HCT116 (cell line): ENCODE data around the gene WIPI1. TPM values are rescaled to one million over a fixed set of nuclear protein-coding genes. Genes with fewer than 3 reads are reported as not detected.

Source experiments
- ATAC-seq: fragments of 200-7000 bp; cut with Tn5 transposase; 2 replicates; pipeline ENCODE4 v1.9.1; 2020; ENCODE audit warnings: mild to moderate bottlenecking, moderate library complexity
- BruUV-seq: library from RNA; stranded (reverse); fragments of 400-500 nt; replicated peaks from 2 replicates; lab custom pipeline; 2021; lab: Mats Ljungman, UMichigan
- CTCF ChIA-PET: fragments of 300-600 bp; sonication (Branson Sonifier 250); formaldehyde crosslinking; loops from one replicate; lab custom pipeline; 2021; ENCODE audit warnings: antibody characterized with exemption; lab: Charles Lee
- POLR2A ChIA-PET: fragments of 300-600, 350-600 bp; sonication (Branson Sonifier 250); formaldehyde crosslinking; loops from one replicate; lab custom pipeline; 2021; ENCODE audit warnings: antibody characterized with exemption; lab: Charles Lee
- RAD21 ChIA-PET, 2 experiments: fragments of 300-600 bp; sonication (Branson Sonifier 250); formaldehyde crosslinking; loops; one replicate each; lab custom pipeline; 2023; ENCODE audit warnings: low total read pairs in 2 of 2; ENCODE audit not compliant: uncharacterized antibody in 2 of 2, unreplicated experiment in 2 of 2, low non-redundant PET in 1 of 2; lab: Charles Lee
- DNase-seq: peaks from one replicate; pipeline ENCODE4 v3.0.0-alpha.2; 2010; ENCODE audit warnings: low read depth, low spot score
- H2AFZ ChIP-seq: fragments of 200-600 bp; shearing (Covaris generic), sonication (generic); 2 replicates; pipeline ENCODE4 v1.6.1; 2017; ENCODE audit warnings: low read depth, mixed run types, mixed read lengths, antibody characterized with exemption, low read length; ENCODE audit not compliant: poor library complexity, severe bottlenecking
- H3K27ac ChIP-seq: 2 replicates; pipeline ENCODE4 v1.5.1; 2012; ENCODE audit warnings: low read depth, low read length
- H3K27me3 ChIP-seq: fragments of 200-600 bp; sonication (generic); 2 replicates; pipeline ENCODE4 v1.6.1; 2016; ENCODE audit warnings: mixed run types, low read length, mixed read lengths; ENCODE audit not compliant: insufficient read depth
- H3K36me3 ChIP-seq, 2 experiments: fragments of 200-500 bp in 1 of 2; fragments of 200-600 bp in 1 of 2; sonication (Bioruptor generic) in 1 of 2; sonication (generic) in 1 of 2; 2 replicates each; pipeline versions ENCODE4 v1.5.1 to v1.6.1; 2014 to 2016; ENCODE audit warnings: low read length in 2 of 2, inconsistent platforms in 1 of 2, mixed read lengths in 1 of 2, mixed run types in 1 of 2; ENCODE audit not compliant: insufficient read depth in 2 of 2, control insufficient read depth in 1 of 2
- H3K4me1 ChIP-seq, 2 experiments: fragments of 200-600 bp in 1 of 2; sonication (generic) in 1 of 2; 2 replicates each; pipeline versions ENCODE4 v1.5.1 to v1.6.1; 2012 to 2017; ENCODE audit warnings: low read length in 2 of 2, inconsistent platforms in 1 of 2, mild to moderate bottlenecking in 1 of 2, mixed read lengths in 1 of 2, mixed run types in 1 of 2, moderate library complexity in 1 of 2; ENCODE audit not compliant: insufficient read depth in 2 of 2, control insufficient read depth in 1 of 2
- H3K4me2 ChIP-seq: fragments of 200-600 bp; sonication (generic); 2 replicates; pipeline ENCODE4 v1.6.1; 2017; ENCODE audit warnings: mixed run types, low read length, mixed read lengths
- H3K4me3 ChIP-seq, 2 experiments: fragments of 200-600 bp in 1 of 2; sonication (generic) in 1 of 2; replicated peaks in 1 of 2; 2 replicates each; pipeline ENCODE4 v1.5.1; 2011 to 2016; ENCODE audit warnings: low read length in 2 of 2, control low read depth in 1 of 2, low read depth in 1 of 2, mild to moderate bottlenecking in 1 of 2, mixed read lengths in 1 of 2, mixed run types in 1 of 2
- H3K79me2 ChIP-seq: fragments of 200-600 bp; sonication (generic); 2 replicates; pipeline ENCODE4 v1.6.1; 2017; ENCODE audit warnings: mild to moderate bottlenecking, mixed run types, low read length, moderate library complexity, mixed read lengths; ENCODE audit not compliant: insufficient read depth
- H3K9ac ChIP-seq: fragments of 200-600 bp; sonication (generic); 2 replicates; pipeline ENCODE4 v1.6.1; 2016; ENCODE audit warnings: low read length, mixed read lengths
- H3K9me2 ChIP-seq: fragments of 200-600 bp; sonication (generic), shearing (Covaris generic); 2 replicates; pipeline ENCODE4 v1.6.1; 2017; ENCODE audit warnings: mixed run types, mild to moderate bottlenecking, moderate library complexity; ENCODE audit not compliant: insufficient read depth
- H3K9me3 ChIP-seq, 2 experiments: fragments of 200-500 bp in 1 of 2; fragments of 200-600 bp in 1 of 2; sonication (Bioruptor generic) in 1 of 2; sonication (generic) in 1 of 2; 2 replicates each; pipeline ENCODE4 v1.6.1; 2014 to 2017; ENCODE audit warnings: low read length in 2 of 2, mixed read lengths in 2 of 2, inconsistent platforms in 1 of 2, low read depth in 1 of 2, mild to moderate bottlenecking in 1 of 2, mixed run types in 1 of 2, moderate library complexity in 1 of 2; ENCODE audit not compliant: control insufficient read depth in 1 of 2, insufficient read depth in 1 of 2
- H4K20me1 ChIP-seq: fragments of 200-600 bp; sonication (generic), shearing (Covaris generic); 2 replicates; pipeline ENCODE4 v1.6.1; 2017; ENCODE audit warnings: mixed run types, mild to moderate bottlenecking, moderate library complexity; ENCODE audit not compliant: insufficient read depth
- CEBPB ChIP-seq: IDR thresholded peaks from 2 replicates; pipeline ENCODE4 v1.6.1; 2012; ENCODE audit warnings: low read depth
- EGR1 ChIP-seq: IDR thresholded peaks from 2 replicates; pipeline ENCODE4 v1.6.1; 2012; ENCODE audit warnings: low read depth
- ELF1 ChIP-seq: IDR thresholded peaks from 2 replicates; pipeline ENCODE4 v1.6.1; 2012; ENCODE audit warnings: low read depth, borderline replicate concordance
- EZH2 ChIP-seq: fragments of 200-600 bp; sonication (generic); IDR thresholded peaks from 2 replicates; pipeline ENCODE4 v1.6.1; 2017; ENCODE audit warnings: antibody characterized with exemption, mixed run types
- EZH2phosphoT487 ChIP-seq: fragments of 200-600 bp; IDR thresholded peaks from 2 replicates; pipeline ENCODE4 v1.6.1; 2018; ENCODE audit warnings: antibody characterized with exemption, borderline replicate concordance
- FOSL1 ChIP-seq: IDR thresholded peaks from 2 replicates; pipeline ENCODE4 v1.6.1; 2012; ENCODE audit warnings: low read depth
- MAX ChIP-seq: IDR thresholded peaks from 2 replicates; pipeline ENCODE4 v1.6.1; 2012
- POLR2A ChIP-seq: IDR thresholded peaks from 2 replicates; pipeline ENCODE4 v1.7.0; 2011; ENCODE audit warnings: borderline replicate concordance; ENCODE audit not compliant: insufficient read depth, insufficient read length; ENCODE audit errors: extremely low read depth
- REST ChIP-seq: IDR thresholded peaks from 2 replicates; pipeline ENCODE4 v1.6.1; 2012; ENCODE audit warnings: low read depth
- SIN3A ChIP-seq: IDR thresholded peaks from 2 replicates; pipeline ENCODE4 v1.6.1; 2012; ENCODE audit warnings: low read depth
- SP1 ChIP-seq: IDR thresholded peaks from 2 replicates; pipeline ENCODE4 v1.6.1; 2012; ENCODE audit warnings: low read depth
- TCF7L2 ChIP-seq: IDR thresholded peaks from 2 replicates; pipeline ENCODE4 v1.7.0; 2011; ENCODE audit warnings: borderline replicate concordance, inconsistent platforms; ENCODE audit not compliant: insufficient read depth, insufficient read length; ENCODE audit errors: extremely low read depth
- YY1 ChIP-seq: IDR thresholded peaks from 2 replicates; pipeline ENCODE4 v1.6.1; 2011; ENCODE audit warnings: low read length, low read depth, moderate library complexity, mild to moderate bottlenecking; ENCODE audit not compliant: insufficient replicate concordance; ENCODE audit errors: extremely low read depth
- ZFX ChIP-seq: fragments of 450-650 bp; IDR thresholded peaks from 2 replicates; pipeline ENCODE4 v1.6.1; 2017
- ZNF274 ChIP-seq: fragments of 200-500 bp; sonication (Bioruptor generic); IDR thresholded peaks from 2 replicates; pipeline ENCODE4 v1.6.1; 2014; ENCODE audit warnings: mild to moderate bottlenecking, low read depth, low read length, inconsistent platforms
- intact Hi-C: fragments of 100-400 bp; cut with micrococcal nuclease; formaldehyde crosslinking; loops from 2 replicates; pipeline ENCODE4 v1.10.0; 2022
- total RNA-seq: library from RNA; stranded (reverse); gene quantifications from one replicate; pipeline ENCODE4 v1.2.1, GENCODE V29; 2021; ENCODE audit not compliant: unreplicated experiment

The WIPI1 gene
- total RNA-seq, 1 experiment from 2014 or later = 21.5 TPM

GRCh38 chr17:68390888-68391545 is 66.3 kb downstream of the WIPI1 start:
- Histone ChIP-seq H3K4me1 (peaks cover 32 to 36% of the 10 kb centered on the region in 2 experiments), H3K27me3 (no peaks in the 10 kb centered on the region), H3K9me2 (no peaks in the 10 kb centered on the region), H3K9me3 (no peaks in the 10 kb centered on the region; a peak in 1 of 4 replicates), H3K9ac (no peak overlapping the region), H3K4me3 (no peak overlapping the region), H3K4me2 (no peak overlapping the region), H3K36me3 (no peaks in the 10 kb centered on the region), H4K20me1 (no peaks in the 10 kb centered on the region), H3K79me2 (no peaks in the 10 kb centered on the region), H2AFZ (no peak overlapping the region), H3K27ac (no peak overlapping the region)
- intact Hi-C loops = no loop called here
- no TSS peak for BruUV-seq
- ATAC-seq (no peak), DNase-seq (no peak)
- TF ChIP-seq MAX = no peak
- TF ChIP-seq SP1 = no peak
- no peak for TF ChIP-seq YY1
- TF ChIP-seq REST = no peak
- TF ChIP-seq SIN3A = no peak
- TF ChIP-seq EZH2 = no peak
- TF ChIP-seq FOSL1 = no peak
- no peak for TF ChIP-seq EGR1
- no peak for TF ChIP-seq POLR2A
- no peak for TF ChIP-seq TCF7L2
- TF ChIP-seq ZNF274 = no peak
- no peak for TF ChIP-seq ZFX
- TF ChIP-seq EZH2phosphoT487 = no peak
- TF ChIP-seq CEBPB = no peak
- TF ChIP-seq ELF1 = no peak
- ChIA-PET RAD21 (no interaction called here), CTCF (interaction anchor here (1.4 kb wide), 1 partner anchor 8 kb away, joined by 9 read pairs; no protein-coding TSS in a partner anchor), POLR2A (interaction anchor here (1.2 kb wide), 1 partner anchor 9 kb away, joined by 4 read pairs; no protein-coding TSS in a partner anchor)
